Islet of Langerhans (tissue), 1 donor: ENCODE data around the gene CARMIL1.

ENCODE experiments used
- FAIRE-seq: peaks from one replicate; lab custom pipeline; 2011; peaks lifted over from hg19 to GRCh38; lab: Jason Lieb, UNC

The CARMIL1 gene

GRCh38 chr6:25665455-25665854 is 386.3 kb downstream of the CARMIL1 start:
- no peak for FAIRE-seq

- peak; percentile 85 for FAIRE-seq
Measured at GRCh38 chr6:25669413-25669812, 390.2 kb downstream of the CARMIL1 start.
